Left ventricle myocardium inferior (tissue), 1 donor: ENCODE results near the gene DCC. TPM values are rescaled to one million over a fixed set of nuclear protein-coding genes. Genes with fewer than 3 reads are reported as not detected.

Source experiments
- DNase-seq: peaks from one replicate; pipeline ENCODE4 v3.0.0-alpha.2; 2020
- H3K27ac ChIP-seq: fragments of 200-600 bp; replicated peaks from 2 replicates; pipeline ENCODE4 v1.8.0; 2021
- H3K27me3 ChIP-seq: fragments of 200-600 bp; 2 replicates; pipeline ENCODE4 v1.8.0; 2021; ENCODE audit warnings: low read depth
- H3K36me3 ChIP-seq: fragments of 200-600 bp; 2 replicates; pipeline ENCODE4 v1.8.0; 2021
- H3K4me1 ChIP-seq: fragments of 200-600 bp; 2 replicates; pipeline ENCODE4 v1.8.0; 2021
- H3K4me3 ChIP-seq: fragments of 200-600 bp; 2 replicates; pipeline ENCODE4 v1.8.0; 2021; ENCODE audit warnings: mild to moderate bottlenecking, moderate library complexity
- H3K9me3 ChIP-seq: fragments of 200-600 bp; replicated peaks from 2 replicates; pipeline ENCODE4 v1.8.0; 2021
- intact Hi-C: fragments of 100-400 bp; cut with micrococcal nuclease; formaldehyde crosslinking; loops from one replicate; pipeline ENCODE4 v1.11.0; 2022
- microRNA-seq: library from miRNA; unstranded; fragments of <30 nt; microRNA quantifications from one replicate; pipeline ENCODE4 v1.2.0, GENCODE V29; 2020
- total RNA-seq: library from RNA; stranded (reverse); fragmentation: NEBNext Ultra II Directional; extraction: Animal tissue kit (Norgen Biotek cat#: 25700); gene quantifications from one replicate; pipeline ENCODE4 v1.2.1, GENCODE V29; 2021
- TF ChIP-seq, protein P1 (sequence below): fragments of 200-600 bp; IDR thresholded peaks from 2 replicates; pipeline ENCODE4 v1.8.0; 2021; ENCODE audit warnings: antibody characterized with exemption, mild to moderate bottlenecking, borderline replicate concordance
- donor health status: DM: no; HTN: yes; CAD: no; lungs with severe emphysema.

The DCC gene
- total RNA-seq, 1 donor from 2014 or later = not detected

DNA sequence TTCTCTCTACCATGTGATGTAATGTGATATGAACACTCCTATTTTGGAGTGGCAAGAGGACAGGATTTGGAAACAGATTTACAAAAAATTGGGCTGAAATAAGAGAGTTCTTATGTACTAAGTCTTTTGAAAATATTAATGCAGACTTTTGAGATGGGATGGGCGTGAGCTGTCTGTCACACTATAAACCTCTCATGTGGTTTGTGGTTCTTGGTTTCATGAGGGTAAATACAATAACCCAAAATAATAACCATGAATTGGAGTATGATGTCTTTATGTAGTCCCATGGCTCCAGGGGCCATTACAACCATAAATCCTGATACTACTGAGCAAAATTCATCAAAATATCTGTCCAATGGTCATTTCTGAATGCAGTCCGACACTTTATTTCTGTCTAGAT lies 1216.5 kb downstream of the DCC start:
- TF ChIP-seq, protein P1, sequence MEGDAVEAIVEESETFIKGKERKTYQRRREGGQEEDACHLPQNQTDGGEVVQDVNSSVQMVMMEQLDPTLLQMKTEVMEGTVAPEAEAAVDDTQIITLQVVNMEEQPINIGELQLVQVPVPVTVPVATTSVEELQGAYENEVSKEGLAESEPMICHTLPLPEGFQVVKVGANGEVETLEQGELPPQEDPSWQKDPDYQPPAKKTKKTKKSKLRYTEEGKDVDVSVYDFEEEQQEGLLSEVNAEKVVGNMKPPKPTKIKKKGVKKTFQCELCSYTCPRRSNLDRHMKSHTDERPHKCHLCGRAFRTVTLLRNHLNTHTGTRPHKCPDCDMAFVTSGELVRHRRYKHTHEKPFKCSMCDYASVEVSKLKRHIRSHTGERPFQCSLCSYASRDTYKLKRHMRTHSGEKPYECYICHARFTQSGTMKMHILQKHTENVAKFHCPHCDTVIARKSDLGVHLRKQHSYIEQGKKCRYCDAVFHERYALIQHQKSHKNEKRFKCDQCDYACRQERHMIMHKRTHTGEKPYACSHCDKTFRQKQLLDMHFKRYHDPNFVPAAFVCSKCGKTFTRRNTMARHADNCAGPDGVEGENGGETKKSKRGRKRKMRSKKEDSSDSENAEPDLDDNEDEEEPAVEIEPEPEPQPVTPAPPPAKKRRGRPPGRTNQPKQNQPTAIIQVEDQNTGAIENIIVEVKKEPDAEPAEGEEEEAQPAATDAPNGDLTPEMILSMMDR = no peak
- Histone ChIP-seq H3K9me3 (peaks cover 15% of the 10 kb centered on the region), H3K36me3 (no peaks in the 10 kb centered on the region), H3K27me3 (no peaks in the 10 kb centered on the region), H3K4me3 (no peak overlapping the region), H3K4me1 (no peaks in the 10 kb centered on the region), H3K27ac (no peak overlapping the region)
- intact Hi-C loops = no loop called here
- DNase-seq = no peak

DNA sequence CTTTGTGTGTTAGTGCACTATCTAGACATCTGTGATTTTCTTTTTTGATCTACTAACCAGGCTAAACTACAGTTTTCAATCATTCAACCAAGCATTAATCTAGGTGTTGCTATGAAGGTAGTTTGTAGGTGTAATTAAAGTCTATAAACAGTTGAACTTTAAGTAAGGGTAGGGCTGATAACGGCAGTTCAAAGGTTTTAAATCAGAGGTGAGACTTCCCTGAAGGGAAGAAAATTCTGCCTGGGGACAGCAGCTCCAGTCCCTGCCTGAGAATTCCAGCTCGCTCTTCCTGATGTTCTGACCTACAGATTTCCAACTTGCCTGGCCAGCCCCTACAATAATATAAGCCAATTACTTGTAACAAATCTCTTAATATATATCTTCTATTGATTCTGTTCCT lies 1220.5 kb downstream of the DCC start:
- Histone ChIP-seq H3K4me3 (no peak overlapping the region), H3K27me3 (no peaks in the 10 kb centered on the region), H3K36me3 (no peaks in the 10 kb centered on the region), H3K9me3 (peaks cover 15% of the 10 kb centered on the region), H3K27ac (no peak overlapping the region), H3K4me1 (no peaks in the 10 kb centered on the region)
- intact Hi-C loops = loop anchor here (10.0 kb wide), 1 partner anchor 554 kb away; no protein-coding TSS in a partner anchor
- TF ChIP-seq, protein P1 = no peak
- no peak for DNase-seq

DNA sequence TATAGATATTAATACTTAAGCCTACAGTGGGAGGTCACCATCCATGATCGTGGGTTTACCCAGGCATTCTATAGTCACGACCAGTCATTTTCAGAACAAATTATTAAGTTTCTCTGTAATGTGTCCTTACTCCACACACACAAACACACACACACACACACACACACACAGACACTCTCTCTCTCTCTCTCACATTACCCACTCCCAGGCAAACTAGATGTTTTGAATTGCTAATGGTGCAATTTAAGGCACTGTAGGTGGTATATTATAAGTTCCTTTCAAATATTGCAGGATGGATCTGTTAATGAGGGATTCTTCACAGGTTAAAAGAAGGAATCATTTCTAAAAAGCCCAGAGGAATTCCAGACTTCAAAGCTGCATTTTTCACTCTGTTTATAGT lies 1226.6 kb downstream of the DCC start:
- H3K4me1 ChIP-seq = peaks cover 11% of the 10 kb centered on the region
- no peak overlapping the region for H3K27ac ChIP-seq
- intact Hi-C loops = loop anchor here (10.0 kb wide), 1 partner anchor 548 kb away; no protein-coding TSS in a partner anchor
- DNase-seq = no peak
- no peaks in the 10 kb centered on the region for H3K27me3 ChIP-seq
- no peaks in the 10 kb centered on the region for H3K36me3 ChIP-seq
- H3K9me3 ChIP-seq = no peaks in the 10 kb centered on the region
- TF ChIP-seq, protein P1 = no peak
- H3K4me3 ChIP-seq = no peak overlapping the region

DNA sequence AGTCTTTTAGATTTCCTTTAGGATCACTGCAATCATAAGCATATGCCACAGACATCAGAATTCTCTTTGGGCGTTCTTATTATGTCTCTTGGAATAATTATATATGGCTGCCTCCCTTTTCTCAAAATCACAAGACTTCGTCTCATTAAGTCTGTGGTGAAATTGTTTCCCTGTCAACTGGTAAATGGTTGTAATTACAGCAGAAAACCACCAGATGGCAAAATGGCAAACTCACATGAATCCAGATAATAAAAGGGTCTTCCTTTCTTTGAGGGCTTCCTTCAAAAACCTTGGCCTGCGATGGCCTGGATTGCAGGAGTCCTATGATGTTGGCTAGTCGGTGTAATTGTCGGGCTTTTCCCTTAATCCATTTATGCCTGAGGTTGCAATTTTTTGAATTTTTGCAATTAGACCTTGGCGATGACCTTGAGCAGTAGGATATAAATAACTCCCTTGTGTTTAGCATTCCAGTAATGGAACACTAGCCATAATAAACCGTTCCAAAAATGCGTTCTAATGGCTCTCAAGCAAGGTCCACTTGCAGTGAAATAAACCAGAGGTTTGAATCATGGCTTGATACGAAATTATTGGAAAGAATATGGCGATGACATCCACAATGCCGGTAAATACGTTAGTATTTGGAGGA lies 1228.1 kb downstream of the DCC start:
- Histone ChIP-seq H3K9me3 (no peaks in the 10 kb centered on the region), H3K4me3 (no peak overlapping the region), H3K27me3 (no peaks in the 10 kb centered on the region), H3K36me3 (no peaks in the 10 kb centered on the region), H3K4me1 (peaks cover 11% of the 10 kb centered on the region), H3K27ac (peak overlapping the region; percentile 27)
- TF ChIP-seq, protein P1 = peak; percentile 67
- intact Hi-C loops = loop anchor here (10.0 kb wide), 1 partner anchor 547 kb away; no protein-coding TSS in a partner anchor
- DNase-seq = no peak

Small RNA genes lying within 50 kb of the gene (microRNA-seq; reads per million reads assigned to microRNA genes)
- not detected for gene MIR4528
